CD14-positive monocyte (primary cell): ENCODE results near the gene ACTN4. TPM values are rescaled to one million over a fixed set of nuclear protein-coding genes. Genes with fewer than 3 reads are reported as not detected.

Source experiments
- DNase-seq, 3 donors: peaks; one replicate each; pipeline ENCODE4 v3.0.0-alpha.2; 2011 to 2022
- H2AFZ ChIP-seq: 2 replicates; pipeline ENCODE4 v1.6.0; 2012; ENCODE audit warnings: mild to moderate bottlenecking, low read depth, low read length, inconsistent platforms; ENCODE audit not compliant: insufficient read depth, poor library complexity, severe bottlenecking
- H3K27ac ChIP-seq, 2 donors: 1 replicate in 1 of 2; 2 replicates in 1 of 2; pipeline ENCODE4 v1.5.1; 2012 to 2013; ENCODE audit warnings: low read length in 2 of 2, control low read depth in 1 of 2, inconsistent platforms in 1 of 2, low read depth in 1 of 2, mild to moderate bottlenecking in 1 of 2
- H3K27me3 ChIP-seq, 2 donors: one replicate each; pipeline versions ENCODE4 v1.6.0 to v1.6.1; 2011 to 2013; ENCODE audit warnings: low read length in 2 of 2; ENCODE audit not compliant: control insufficient read depth in 2 of 2, insufficient read depth in 2 of 2
- H3K36me3 ChIP-seq, 2 donors: replicated peaks in 1 of 2; 1 replicate in 1 of 2; 2 replicates in 1 of 2; pipeline versions ENCODE4 v1.5.1 to v1.6.1; 2012 to 2013; ENCODE audit warnings: low read length in 2 of 2, control low read depth in 1 of 2, inconsistent platforms in 1 of 2, mild to moderate bottlenecking in 1 of 2; ENCODE audit not compliant: insufficient read depth in 2 of 2, control insufficient read depth in 1 of 2
- H3K4me1 ChIP-seq, 2 donors: 1 replicate in 1 of 2; 2 replicates in 1 of 2; pipeline versions ENCODE4 v1.5.1 to v1.6.1; 2012 to 2013; ENCODE audit warnings: low read length in 2 of 2, control low read depth in 1 of 2, inconsistent platforms in 1 of 2, mild to moderate bottlenecking in 1 of 2, moderate library complexity in 1 of 2; ENCODE audit not compliant: insufficient read depth in 2 of 2, control insufficient read depth in 1 of 2
- H3K4me2 ChIP-seq: replicated peaks from 2 replicates; pipeline ENCODE3; 2012; ENCODE audit warnings: low read length, moderate library complexity, mild to moderate bottlenecking; ENCODE audit not compliant: poor library complexity, severe bottlenecking; ENCODE audit errors: extremely low read depth
- H3K4me3 ChIP-seq, 3 experiments: fragments of 200-600 bp in 1 of 3; sonication (generic) in 1 of 3; replicated peaks in 1 of 3; 1 replicate in 2 of 3; 2 replicates in 1 of 3; pipeline ENCODE4 v1.5.1; 2011 to 2013; ENCODE audit warnings: low read length in 3 of 3, mild to moderate bottlenecking in 3 of 3, control low read depth in 2 of 3, low read depth in 2 of 3, inconsistent platforms in 1 of 3, moderate library complexity in 1 of 3
- H3K79me2 ChIP-seq: 2 replicates; pipeline ENCODE4 v1.6.0; 2012; ENCODE audit warnings: mild to moderate bottlenecking, control low read depth, inconsistent platforms, low read length, moderate library complexity; ENCODE audit not compliant: insufficient read depth
- H3K9ac ChIP-seq: 2 replicates; pipeline ENCODE4 v1.6.0; 2017; ENCODE audit warnings: low read length, mild to moderate bottlenecking; ENCODE audit not compliant: insufficient read depth, poor library complexity, severe bottlenecking
- H3K9me3 ChIP-seq, 2 donors: replicated peaks in 1 of 2; 1 replicate in 1 of 2; 2 replicates in 1 of 2; pipeline versions ENCODE4 v1.5.1 to v1.6.1; 2012 to 2013; ENCODE audit warnings: low read length in 2 of 2, control low read depth in 1 of 2; ENCODE audit not compliant: control insufficient read depth in 1 of 2, insufficient read depth in 1 of 2
- H4K20me1 ChIP-seq: 2 replicates; pipeline ENCODE4 v1.6.0; 2012; ENCODE audit warnings: mild to moderate bottlenecking, low read length, control low read depth, moderate library complexity; ENCODE audit not compliant: insufficient read depth
- H3K27ac Mint-ChIP-seq, 7 donors: one replicate each; pipeline ENCODE4 v1.8.0; 2020; ENCODE audit warnings: mild to moderate bottlenecking in 7 of 7, mixed read lengths in 7 of 7, moderate library complexity in 6 of 7, inconsistent platforms in 2 of 7
- H3K27me3 Mint-ChIP-seq, 3 donors: one replicate each; pipeline ENCODE4 v1.8.0; 2021 to 2022; ENCODE audit warnings: low read depth in 3 of 3, mild to moderate bottlenecking in 3 of 3, mixed read lengths in 3 of 3, moderate library complexity in 3 of 3, inconsistent platforms in 1 of 3
- H3K36me3 Mint-ChIP-seq, 2 donors: one replicate each; pipeline ENCODE4 v1.8.0; 2020; ENCODE audit warnings: mixed read lengths in 2 of 2, inconsistent platforms in 1 of 2, mild to moderate bottlenecking in 1 of 2
- H3K4me1 Mint-ChIP-seq: one replicate; pipeline ENCODE4 v1.8.0; 2020; ENCODE audit warnings: mild to moderate bottlenecking, mixed read lengths
- H3K4me3 Mint-ChIP-seq, 2 donors: one replicate each; pipeline ENCODE4 v1.8.0; 2020; ENCODE audit warnings: mild to moderate bottlenecking in 2 of 2, mixed read lengths in 2 of 2, moderate library complexity in 1 of 2
- H3K9me3 Mint-ChIP-seq, 7 donors: one replicate each; pipeline ENCODE4 v1.8.0; 2020 to 2022; ENCODE audit warnings: mixed read lengths in 7 of 7, mild to moderate bottlenecking in 6 of 7, moderate library complexity in 6 of 7, inconsistent platforms in 2 of 7
- CTCF ChIP-seq: fragments of 200-600 bp; IDR thresholded peaks from one replicate; pipeline ENCODE4 v1.8.0; 2022; ENCODE audit warnings: antibody characterized with exemption, mild to moderate bottlenecking
- WGBS: methylation state at CpG from one replicate; pipeline ENCODE4 v1.1.5; 2013; ENCODE audit warnings: missing lambda C conversion rate; ENCODE audit not compliant: insufficient coverage; 5-methylcytosine and 5-hydroxymethylcytosine counted together
- intact Hi-C, 2 donors: fragments of 100-400 bp; cut with micrococcal nuclease; formaldehyde crosslinking; loops; one replicate each; pipeline versions ENCODE4 v1.15.0 to v1.15.1; 2023
- polyA plus RNA-seq, 3 donors: library from polyadenylated mRNA; depleted of rRNA in 1 of 3; unstranded in 2 of 3; stranded (reverse) in 1 of 3; fragments of 300-500 nt in 2 of 3; fragments of >200 nt in 1 of 3; fragmentation: Illumina TruSeq in 2 of 3; gene quantifications; 1 replicate in 2 of 3; 2 replicates in 1 of 3; pipeline ENCODE4 v1.2.3, GENCODE V29; 2012 to 2021

The ACTN4 gene
- polyA plus RNA-seq, 3 donors, result 8.4 to 177 (median 16.0) TPM

GRCh38 chr19:38743394-38744297 lies 96.2 kb downstream of the ACTN4 start:
- H2AFZ ChIP-seq, result no peak overlapping the region
- Mint-ChIP-seq H3K27ac (no peak overlapping the region), H3K36me3 (no peaks in the 10 kb centered on the region), H3K4me3 (no peak overlapping the region), H3K9me3 (peaks cover 0 to under 1% (median 0%) of the 10 kb centered on the region in 7 donors), H3K4me1 (peaks cover 7% of the 10 kb centered on the region), H3K27me3 (peaks cover 2 to 9% (median 9%) of the 10 kb centered on the region in 3 donors)
- no peak for DNase-seq
- H3K79me2 ChIP-seq, result no peaks in the 10 kb centered on the region
- no peaks in the 10 kb centered on the region for H3K27me3 ChIP-seq
- TF ChIP-seq CTCF, result no peak
- no peaks in the 10 kb centered on the region for H3K9me3 ChIP-seq
- no peak overlapping the region for H3K27ac ChIP-seq
- H3K4me1 ChIP-seq, result peaks cover 0 to 7% of the 10 kb centered on the region in 2 donors
- H3K9ac ChIP-seq, result no peak overlapping the region
- intact Hi-C loops, result no loop called here
- no peaks in the 10 kb centered on the region for H4K20me1 ChIP-seq
- no peaks in the 10 kb centered on the region for H3K36me3 ChIP-seq
- 88% methylated on average over 14 of the region's 20 CpGs for WGBS
- H3K4me2 ChIP-seq, result no peak overlapping the region
- H3K4me3 ChIP-seq, result no peak overlapping the region

GRCh38 chr19:38744298-38744681 lies 96.8 kb downstream of the ACTN4 start, which contains the start of gene CAPN12:
Gene CAPN12 (minus strand): TSS chr19:38744474. CDS start chr19:38744165, 309 bp downstream.
- WGBS, result 83% methylated on average over 6 of the region's 10 CpGs

More at GRCh38 chr19:38744298-38744681, 96.8 kb downstream of the ACTN4 start, which contains the start of gene CAPN12:
- Mint-ChIP-seq H3K27me3 (peaks cover 2 to 12% (median 5%) of the 10 kb centered on the region in 3 donors), H3K4me3 (no peak within 1 kb of the TSS), H3K4me1 (peaks cover 5% of the 10 kb centered on the region), H3K27ac (no peak within 1 kb of the TSS), H3K9me3 (no peaks in the 10 kb centered on the region), H3K36me3 (no peaks in the 10 kb centered on the region)
- DNase-seq, result no peak
- Histone ChIP-seq H3K27me3 (peaks cover 0 to 2% of the 10 kb centered on the region in 2 donors), H3K4me1 (peaks cover 0 to 6% of the 10 kb centered on the region in 2 donors), H3K4me3 (no peak within 1 kb of the TSS), H3K27ac (no peak within 1 kb of the TSS), H3K36me3 (no peaks in the 10 kb centered on the region), H2AFZ (no peak within 1 kb of the TSS), H3K9ac (no peak within 1 kb of the TSS), H3K4me2 (no peak within 1 kb of the TSS), H4K20me1 (no peaks in the 10 kb centered on the region), H3K79me2 (no peaks in the 10 kb centered on the region), H3K9me3 (no peaks in the 10 kb centered on the region)
- no peak for TF ChIP-seq CTCF
- intact Hi-C loops, result no loop called here
